Activated CD4-positive, alpha-beta T cell treated with anti-CD3 and anti-CD28 coated beads for 4 hours (primary cell): ENCODE results near the gene CEP295NL.
A peak's percentile ranks its signal among the peaks of the same experiment; 100 is the strongest.
"Not testable (repeated sequence)": the region's sequence is repeated elsewhere in the genome, so short reads cannot be mapped to it uniquely, and the experiment has no call there.

Experiments
- DNase-seq, 2 donors: peaks; one replicate each; pipeline ENCODE4 v3.0.0-alpha.2; 2020

CEP295NL gene

DNA sequence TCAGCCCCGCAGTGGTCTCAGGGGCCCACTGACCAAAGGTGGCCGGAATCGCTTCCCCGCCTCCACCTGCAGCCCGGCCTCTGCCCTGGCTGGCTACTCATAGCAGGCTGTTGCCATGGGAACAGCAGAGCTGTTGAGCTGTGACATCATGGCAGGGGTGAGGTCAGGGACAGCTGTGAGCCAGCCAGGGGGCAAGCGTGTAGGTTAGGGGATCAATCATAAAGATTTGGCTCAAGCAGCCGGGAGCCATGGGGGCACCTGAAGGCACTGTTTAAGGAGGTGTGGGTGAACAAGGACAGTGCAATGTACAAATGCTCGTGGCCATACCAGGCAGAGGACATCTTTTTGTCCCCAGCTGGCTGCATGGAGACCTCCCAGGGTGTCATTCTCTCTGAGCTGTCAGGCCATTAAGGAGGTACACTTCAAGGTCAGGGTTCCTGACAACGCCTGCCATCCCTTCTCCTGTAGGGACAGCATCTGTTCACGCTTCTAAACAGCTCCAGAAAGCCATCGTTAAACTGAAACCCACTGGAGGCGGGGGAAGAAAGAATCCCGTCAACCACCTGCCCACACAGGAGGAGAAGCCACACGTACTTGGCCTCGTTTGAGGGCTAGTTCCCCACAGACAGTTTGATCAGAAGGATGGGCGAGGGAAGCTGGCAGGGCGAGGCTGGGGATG is at the start of gene CEP295NL:
CEP295NL (minus strand) TSS at position 101 of the 679 bp plus-strand sequence. CDS start 1,373 bp downstream, outside the sequence.
- no peak for DNase-seq

DNA sequence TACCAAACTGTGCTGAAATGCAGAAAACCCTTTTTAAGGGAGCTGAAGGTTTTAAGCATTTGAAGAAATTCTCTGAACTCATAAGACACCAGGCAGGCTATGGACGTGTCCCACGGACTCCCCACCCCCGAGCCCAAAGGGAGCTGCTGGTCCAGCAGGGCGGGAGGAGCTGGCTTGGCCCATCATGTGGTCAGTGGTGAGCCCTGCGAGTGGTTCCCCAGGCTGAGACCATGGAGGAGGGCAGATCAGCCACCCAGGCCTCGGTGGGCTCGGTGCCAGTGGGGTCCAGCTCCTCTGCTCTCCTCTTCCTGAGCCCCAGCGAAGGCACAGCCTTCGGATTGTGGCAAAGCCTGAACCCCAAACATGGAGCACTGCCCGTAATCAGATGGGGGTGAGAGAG is 49.7 kb upstream of the CEP295NL start:
- no peak for DNase-seq

GRCh38 chr17:78951967-78952551 is 49.1 kb upstream of the CEP295NL start:
- DNase-seq, result no peak

DNA sequence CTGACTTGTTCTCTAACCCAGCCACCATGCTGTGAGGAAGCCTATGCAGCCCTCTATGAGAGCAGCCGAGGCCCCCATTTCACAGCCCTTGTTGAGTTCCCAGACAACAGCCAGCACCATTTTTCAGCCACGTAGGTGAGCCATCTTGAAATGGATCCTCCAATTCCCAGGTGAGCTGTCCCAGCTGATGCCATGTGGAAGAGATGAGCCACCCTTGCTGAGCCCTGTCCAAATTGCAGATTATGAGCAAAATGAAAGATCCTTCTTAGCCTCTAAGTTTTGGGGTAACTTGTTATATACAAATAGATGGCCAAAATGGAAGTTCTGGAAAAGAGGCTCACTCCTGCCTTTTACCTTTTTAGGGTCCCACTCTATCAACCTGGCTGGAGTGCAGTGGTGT is 47.9 kb upstream of the CEP295NL start:
- DNase-seq, result no peak

DNA sequence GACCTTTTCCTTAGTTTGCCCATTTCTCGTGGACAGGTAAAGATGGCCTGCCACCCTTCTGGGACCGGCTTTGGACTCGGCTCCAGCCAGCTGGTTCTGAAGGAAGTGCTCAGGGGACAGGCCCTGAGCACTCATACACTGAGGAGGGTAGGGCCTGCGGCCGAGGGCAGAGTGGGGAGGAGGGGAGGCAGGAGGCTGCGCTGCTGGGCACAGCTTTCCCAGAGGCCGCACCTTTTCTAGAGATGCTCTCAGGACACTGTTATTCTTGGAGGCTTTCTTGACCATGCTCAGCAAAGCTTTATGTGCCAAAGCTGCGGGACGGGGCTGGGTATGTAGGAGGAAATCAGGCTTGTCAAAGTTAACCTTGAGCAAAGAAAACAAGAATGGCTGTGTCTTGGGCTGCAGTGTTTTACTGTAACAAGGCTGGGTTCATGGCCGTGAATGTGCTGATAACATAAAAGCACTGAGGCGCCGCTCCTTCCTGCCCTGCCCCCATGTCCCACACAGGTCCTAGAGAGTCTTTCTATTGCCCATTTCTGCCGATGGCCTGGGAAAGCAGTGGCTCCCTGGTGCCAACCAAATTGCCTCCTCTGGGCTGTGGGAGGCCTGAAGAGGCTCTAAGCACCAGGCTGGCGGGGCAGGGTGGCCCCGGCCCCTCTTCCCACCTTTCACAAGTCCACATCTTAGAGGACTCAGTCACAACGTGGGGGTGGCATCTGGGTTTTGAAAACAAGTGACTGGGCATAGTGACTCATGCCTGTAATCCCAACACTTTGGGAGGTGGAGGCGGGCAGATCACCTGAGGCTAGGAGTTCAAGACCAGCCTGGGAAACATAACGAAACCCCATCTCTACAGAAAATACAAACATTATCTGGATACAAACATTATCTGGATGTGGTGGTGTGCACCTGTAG is 44.5 kb upstream of the CEP295NL start:
- no peak for DNase-seq

- DNase-seq, result no peak
Observed at GRCh38 chr17:78946631-78947030, 43.6 kb upstream of the CEP295NL start.

- no peak for DNase-seq
Observed at GRCh38 chr17:78946131-78946530, 43.1 kb upstream of the CEP295NL start.

DNA sequence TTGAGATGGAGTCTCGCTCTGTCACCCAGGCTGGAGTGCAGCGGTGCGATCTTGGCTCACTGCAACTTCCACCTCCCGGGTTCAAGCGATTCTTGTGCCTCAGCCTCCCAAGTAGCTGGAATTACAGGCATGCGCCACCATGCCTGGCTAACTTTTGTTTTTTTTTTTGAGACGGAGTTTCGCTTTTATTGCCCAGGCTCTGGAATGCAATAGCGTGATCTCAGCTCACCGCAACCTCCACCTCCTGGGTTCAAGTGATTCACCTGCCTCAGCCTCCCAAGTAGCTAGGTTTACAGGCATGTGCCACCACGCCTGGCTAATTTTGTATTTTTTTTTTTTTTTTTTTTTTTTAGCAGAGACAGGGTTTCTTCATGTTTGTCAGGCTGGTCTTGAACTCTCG is 42.5 kb upstream of the CEP295NL start:
- not testable (repeated sequence) for DNase-seq

GRCh38 chr17:78944956-78945355 is 42.0 kb upstream of the CEP295NL start:
- DNase-seq, result no peak

DNA sequence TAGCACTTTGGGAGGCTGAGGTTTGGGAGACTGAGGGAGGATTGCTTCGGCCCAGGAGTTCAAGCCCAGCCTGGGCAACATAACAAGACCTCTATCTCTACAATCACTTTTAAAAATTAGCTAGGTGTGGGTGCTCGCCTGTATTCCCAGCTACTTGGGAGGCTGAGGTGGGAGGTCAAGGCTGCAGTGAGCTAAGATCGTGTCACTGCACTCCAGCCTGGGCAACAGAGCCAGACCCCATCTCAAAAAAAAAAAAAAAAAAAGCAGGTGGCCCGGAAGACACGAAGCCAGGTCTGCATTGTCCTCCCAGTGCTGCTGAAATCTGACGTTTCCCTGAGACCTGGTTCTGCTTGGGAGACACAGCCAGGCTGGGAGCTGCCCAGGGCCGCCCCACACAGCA is 41.0 kb upstream of the CEP295NL start:
- DNase-seq, result no peak

DNA sequence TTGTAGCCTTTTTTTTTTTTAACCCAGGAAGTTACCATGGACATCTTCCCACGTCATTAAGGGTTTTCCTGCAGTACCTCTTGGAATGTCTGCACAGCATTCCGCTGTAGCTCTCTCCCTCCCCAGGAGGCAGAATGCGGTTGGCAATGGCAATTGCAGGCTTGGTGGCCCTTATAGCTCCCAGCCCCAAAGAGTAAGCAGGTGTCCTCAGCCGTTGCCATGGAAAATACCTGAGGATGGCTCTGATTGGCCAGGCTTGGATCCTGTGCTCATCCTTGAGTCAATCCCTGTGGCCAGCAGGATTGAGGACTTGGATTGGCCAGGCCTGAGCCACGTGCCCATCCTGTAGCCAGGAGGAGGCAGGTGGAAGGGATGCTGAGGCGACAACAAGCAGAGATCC is 37.7 kb upstream of the CEP295NL start:
- DNase-seq, result no peak

- DNase-seq, result no peak
Observed at GRCh38 chr17:78940258-78940657, 37.3 kb upstream of the CEP295NL start.

GRCh38 chr17:78939615-78940014 is 36.6 kb upstream of the CEP295NL start:
- no peak for DNase-seq

DNA sequence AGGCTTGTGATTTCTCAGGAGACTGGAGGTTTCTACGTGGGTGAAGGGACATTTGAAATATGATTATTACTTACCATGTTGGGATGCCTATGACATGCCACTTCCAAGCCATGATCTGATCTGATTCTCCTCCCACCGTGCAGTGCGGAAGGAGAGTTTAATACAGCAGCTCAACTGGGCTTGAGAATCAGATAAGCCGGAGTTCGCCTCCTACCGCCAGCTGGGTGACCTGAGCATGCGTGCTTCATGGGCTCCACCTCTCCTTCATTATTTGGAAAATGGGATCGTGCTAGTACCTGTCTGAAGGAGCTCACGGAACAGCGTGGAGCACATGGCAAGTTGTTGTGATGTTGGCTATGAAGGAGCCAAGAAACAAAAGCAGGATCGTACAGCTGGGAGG is 34.6 kb upstream of the CEP295NL start:
- no peak for DNase-seq

- DNase-seq, result no peak
Observed at GRCh38 chr17:78935419-78936323, 32.7 kb upstream of the CEP295NL start.

DNA sequence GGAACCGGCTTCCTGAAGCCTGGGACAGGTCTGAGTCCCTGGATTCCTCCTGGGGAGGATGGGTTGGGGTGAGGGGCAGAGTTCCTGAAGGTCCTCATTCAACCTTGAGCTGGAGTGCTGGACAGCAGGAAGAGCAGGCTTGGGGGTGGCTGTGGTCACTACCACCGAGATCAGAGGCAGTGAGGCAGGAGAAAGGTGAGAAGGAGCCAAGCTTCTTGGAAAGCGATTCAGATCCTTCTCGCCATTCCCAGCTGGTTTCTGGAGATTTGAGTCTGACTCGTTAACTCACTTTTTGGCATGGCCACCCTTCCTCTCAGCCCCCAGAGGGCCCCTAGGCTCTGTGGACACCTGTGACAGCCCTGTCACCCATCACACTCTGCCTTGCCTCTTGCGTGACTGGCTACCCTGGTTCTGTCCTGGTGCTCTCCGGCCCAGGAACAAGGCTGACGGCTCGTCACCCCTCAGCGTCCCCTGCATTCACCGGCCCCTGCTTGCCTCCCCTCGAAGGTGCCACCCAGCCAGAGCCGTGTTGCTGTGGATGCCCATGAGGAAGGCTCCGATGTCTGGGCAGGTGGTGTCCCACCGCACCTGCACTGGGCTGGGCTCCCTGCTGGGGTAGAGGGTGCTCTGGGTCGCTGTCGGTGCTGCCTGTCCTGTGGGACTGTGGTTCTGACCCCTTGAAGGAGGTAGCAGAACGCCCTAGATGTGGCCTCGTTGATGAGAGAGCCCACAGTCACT is 31.8 kb upstream of the CEP295NL start:
- DNase-seq, result no peak

GRCh38 chr17:78933959-78934568 is 31.1 kb upstream of the CEP295NL start:
- no peak for DNase-seq

DNA sequence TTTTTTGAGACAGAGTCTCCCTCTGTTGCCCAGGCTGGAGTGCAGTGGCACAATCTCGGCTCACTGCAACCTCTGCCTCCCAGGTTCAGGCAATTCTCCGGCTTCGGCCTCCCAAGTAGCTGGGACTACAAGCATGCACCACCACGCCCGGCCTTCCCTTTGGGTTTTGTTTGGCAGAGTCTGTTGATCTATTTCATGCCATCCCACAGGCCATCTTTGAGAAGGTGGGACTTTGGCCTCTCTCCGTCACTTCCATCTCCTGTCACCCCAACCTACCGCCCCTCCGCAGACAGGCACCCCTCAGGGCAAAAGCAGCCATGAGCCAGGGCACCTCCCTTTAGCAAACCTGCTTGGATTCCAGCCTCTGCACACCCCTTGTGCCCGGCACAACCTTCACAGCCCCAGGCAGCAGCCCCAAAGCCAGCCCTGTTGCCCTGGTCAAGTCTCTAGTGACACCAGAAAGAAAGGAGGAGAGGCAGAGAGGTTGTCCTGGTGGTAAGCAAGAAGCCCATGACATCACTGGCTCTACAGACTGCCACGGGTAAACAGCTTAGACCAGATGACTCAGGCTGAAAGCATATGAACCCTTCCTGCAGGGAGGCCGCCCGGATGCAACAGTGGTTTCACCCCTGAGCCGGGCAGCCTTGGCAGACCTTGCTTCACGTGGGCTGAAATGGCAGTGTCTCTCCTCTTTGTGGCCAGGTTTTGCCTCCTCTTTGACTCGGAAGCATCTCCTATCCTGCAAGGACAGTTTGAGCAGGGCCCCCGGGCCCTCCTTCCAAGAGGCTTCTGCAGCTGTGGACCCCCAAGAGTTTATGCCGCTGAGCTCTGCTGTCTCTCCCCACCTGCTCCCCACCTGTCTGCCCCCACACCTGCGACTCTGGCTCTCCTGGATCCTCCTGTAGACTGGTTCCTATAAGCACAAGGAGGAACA is 30.3 kb upstream of the CEP295NL start:
- peak in 1 of 2 donors; percentile 44 for DNase-seq

- DNase-seq, result no peak
Observed at GRCh38 chr17:78929908-78930775, 27.1 kb upstream of the CEP295NL start.
